SKM-1 treated with dmso at 0.1 percent for 144 hours (cell line): Measurements from ENCODE around the gene TELO2.

Experiments used
- DNase-seq: peaks from one replicate; lab custom pipeline; 2025; ENCODE audit not compliant: unreplicated experiment; lab: John Stamatoyannopoulos, UW

TELO2 gene

DNA sequence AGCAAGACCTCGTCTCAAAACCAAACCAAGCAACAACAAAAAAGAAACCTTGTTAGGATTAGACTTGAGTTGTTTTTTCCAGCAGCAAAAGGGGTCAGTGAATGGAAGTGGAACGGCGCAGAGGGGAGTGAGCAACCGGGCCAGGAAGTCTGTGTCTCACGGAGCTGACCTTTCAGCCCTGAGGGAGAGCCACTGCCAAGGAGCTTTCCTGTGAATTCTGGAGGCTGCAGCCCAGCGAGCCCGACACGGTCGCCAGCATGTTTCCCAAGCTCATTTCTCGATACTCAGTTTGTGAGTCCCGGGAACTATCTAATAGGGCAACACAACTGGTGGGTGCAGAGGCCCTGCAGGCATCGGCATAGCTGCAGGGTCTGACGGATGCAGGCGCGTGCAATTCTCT, 19.6 kb downstream of the TELO2 start:
- DNase-seq, result no peak

GRCh38 chr16:1514507-1514906, 21.3 kb downstream of the TELO2 start:
- DNase-seq, result no peak

GRCh38 chr16:1518626-1519135, 25.5 kb downstream of the TELO2 start:
- DNase-seq, result no peak

- DNase-seq, result no peak
Measured at GRCh38 chr16:1519831-1520230, 26.7 kb downstream of the TELO2 start.

- DNase-seq, result no peak
Measured at GRCh38 chr16:1520461-1520860, 27.3 kb downstream of the TELO2 start.

- no peak for DNase-seq
Measured at GRCh38 chr16:1523581-1524245, 30.6 kb downstream of the TELO2 start.

DNA sequence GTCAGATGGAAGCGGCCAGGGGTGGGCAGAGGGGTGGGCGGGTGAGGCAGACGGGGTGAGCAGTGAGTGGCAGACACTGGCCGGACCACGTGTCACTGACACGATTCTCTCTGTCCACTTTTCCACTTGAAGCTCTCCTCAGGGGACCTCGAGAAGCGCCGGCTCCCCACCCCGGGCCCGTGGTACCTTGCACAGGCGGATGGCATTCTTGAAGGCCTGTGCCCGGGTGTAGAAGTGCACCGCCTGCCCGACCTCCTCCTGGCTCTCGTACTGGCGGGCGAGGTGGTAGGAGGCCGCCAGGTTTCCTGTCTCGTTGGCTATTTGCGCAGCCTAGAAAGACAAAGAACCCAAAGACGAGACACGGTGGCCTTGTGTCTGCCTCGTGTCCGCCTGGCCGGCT, 31.2 kb downstream of the TELO2 start:
- DNase-seq, result no peak

DNA sequence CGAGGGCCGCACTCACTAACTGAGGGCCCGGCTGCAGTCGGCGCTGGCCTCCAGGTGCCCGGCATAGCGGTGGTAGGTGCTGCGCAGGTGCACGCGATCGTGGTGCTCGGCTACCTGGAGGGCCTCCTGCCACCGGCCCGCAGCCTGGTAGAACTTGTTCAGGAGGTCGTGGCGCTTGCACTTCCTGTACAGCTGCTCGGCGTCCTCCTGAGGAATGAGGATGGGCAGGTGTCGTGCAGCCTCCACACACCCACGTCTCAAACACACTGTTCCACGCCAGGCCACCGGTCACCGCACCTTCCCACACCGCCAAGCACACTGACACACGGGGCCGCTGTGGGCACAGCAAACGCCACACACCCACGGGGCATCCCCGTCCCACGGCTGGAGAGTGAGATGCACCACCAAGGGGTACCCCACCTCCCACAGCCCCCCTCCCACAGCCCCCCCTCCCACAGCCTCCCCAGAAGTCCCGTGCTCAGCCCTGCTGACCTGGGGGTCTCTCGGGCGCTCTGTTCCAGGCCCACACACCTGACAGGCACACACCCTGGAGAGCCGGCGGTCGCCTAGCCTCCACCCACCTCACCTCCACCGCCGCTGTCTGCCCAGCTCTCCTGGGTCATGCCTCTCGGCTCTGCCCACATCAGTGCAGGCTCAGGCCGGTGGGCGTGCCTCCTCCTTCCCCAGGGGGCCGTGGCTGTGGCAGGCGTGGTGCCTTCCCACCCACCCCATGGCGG, 32.9 kb downstream of the TELO2 start:
- DNase-seq, result no peak

DNA sequence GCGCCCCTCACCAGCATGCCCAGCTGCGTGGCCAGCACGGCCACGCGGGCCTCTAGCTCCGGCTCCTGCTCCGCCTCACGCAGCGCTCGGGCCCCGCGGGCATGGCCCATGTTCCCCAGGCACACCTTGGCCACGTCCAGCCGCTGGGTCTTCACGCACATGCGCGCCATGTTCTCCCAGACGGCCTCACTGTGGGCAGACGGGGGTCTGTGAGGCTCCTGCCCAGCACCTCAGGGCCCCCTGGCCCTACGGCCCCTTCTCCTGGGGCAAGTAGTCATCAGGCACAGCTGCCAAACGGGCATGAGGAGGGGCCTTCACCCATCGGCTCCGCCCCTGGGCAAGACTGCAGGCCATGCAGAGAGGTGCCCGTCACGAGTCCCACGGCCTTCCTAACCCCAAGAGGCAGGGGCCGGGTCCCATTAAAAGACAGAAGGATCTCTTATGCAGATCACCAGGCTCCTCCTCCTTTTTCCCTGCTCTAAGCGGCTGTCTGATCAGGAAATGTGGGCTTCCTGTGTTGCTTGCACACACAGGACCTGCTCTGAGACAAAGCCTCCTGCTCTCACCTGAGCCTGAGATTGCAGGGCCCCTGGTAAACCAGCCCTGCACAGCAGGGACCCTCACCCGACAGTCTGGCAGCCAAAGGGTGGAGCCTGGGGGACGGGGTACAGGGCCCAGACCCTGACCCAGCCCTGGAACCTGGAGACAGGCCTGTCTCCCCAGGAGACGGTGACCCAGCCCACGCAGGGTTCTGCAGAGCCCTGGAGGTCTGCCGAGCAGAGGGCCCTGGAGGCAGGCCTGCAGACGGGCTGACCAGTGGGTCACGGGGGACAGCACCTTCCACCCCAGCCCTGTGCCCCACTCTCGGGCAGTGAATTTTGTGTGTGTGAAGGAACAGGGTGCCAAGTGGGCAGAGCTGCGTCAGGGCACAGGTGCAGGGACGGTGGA, 33.7 kb downstream of the TELO2 start:
- DNase-seq, result no peak

GRCh38 chr16:1527836-1528811, 35.0 kb downstream of the TELO2 start:
- DNase-seq, result no peak

- no peak for DNase-seq
Measured at GRCh38 chr16:1528921-1529537, 35.9 kb downstream of the TELO2 start.

GRCh38 chr16:1530349-1530882, 37.3 kb downstream of the TELO2 start:
- no peak for DNase-seq

DNA sequence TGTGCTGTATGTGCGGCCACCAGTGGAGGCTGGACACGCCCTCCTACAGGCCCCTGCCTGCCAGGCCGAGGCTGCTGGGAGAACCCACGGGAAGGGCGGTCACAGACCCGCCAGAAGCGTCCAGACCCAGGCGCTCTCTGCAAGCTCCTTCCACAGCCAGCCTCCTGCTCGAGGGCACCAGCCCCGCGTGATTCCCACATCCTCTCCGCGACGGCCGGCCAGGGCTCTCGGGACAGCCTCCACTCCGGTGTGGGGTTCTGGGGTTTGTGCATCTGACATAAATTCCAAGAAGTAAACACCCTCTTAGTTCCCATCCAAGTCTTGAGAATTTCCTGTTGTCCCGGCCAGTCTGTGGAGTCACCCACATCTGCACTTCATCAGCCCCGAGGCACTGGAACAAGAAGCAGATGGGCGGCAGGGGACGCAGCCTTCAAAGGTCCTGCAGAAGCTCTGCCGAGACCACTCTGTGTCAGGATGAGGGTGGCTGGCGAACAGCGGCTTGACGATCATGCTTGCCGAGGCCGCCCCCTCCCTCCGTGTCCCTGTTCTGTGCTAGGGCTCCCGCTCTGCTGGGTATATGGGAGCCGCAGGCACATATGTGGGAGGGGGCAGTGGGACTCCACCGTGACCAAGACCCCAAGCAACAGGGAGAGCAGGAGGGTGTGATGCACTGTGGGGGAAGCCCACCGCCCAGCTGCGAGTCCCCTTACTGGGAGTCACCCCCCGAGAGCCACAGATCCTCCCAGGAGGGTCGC, 37.9 kb downstream of the TELO2 start:
- DNase-seq, result no peak

DNA sequence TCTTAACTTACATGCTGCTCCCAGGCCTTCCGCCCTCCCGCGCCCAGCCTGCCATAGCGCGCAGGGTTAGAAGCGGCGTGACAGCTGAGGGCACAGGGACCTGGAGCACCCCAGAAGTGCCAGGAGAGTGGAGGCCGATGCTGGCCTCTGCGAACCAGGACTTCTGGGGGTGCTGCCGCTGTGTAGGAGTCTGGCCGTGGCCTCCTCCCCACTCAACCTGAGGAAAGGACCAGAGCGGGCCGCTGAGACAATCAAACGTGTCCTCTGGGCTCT, 38.4 kb downstream of the TELO2 start:
- DNase-seq, result no peak

GRCh38 chr16:1532081-1532760, 39.1 kb downstream of the TELO2 start:
- DNase-seq, result no peak

DNA sequence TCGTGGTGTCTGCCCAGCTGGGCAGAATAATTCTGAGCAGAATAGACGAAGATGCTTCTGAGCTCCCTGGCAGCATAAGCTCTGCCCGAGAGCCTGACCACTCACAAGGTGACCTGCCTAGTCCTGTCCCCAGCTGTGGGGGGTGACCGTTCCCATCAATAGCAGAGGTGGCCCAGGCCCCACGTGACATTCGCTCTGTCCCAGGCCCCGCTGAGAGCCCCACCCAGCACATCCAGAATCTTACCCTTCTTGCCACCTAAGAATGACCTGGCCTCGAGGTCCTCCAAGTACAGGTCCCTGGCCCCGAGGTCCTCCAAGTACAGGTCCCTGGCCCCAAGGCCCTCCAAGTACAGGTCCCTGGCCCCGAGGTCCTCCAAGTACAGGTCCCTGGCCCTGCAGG, 39.6 kb downstream of the TELO2 start:
- DNase-seq, result no peak

DNA sequence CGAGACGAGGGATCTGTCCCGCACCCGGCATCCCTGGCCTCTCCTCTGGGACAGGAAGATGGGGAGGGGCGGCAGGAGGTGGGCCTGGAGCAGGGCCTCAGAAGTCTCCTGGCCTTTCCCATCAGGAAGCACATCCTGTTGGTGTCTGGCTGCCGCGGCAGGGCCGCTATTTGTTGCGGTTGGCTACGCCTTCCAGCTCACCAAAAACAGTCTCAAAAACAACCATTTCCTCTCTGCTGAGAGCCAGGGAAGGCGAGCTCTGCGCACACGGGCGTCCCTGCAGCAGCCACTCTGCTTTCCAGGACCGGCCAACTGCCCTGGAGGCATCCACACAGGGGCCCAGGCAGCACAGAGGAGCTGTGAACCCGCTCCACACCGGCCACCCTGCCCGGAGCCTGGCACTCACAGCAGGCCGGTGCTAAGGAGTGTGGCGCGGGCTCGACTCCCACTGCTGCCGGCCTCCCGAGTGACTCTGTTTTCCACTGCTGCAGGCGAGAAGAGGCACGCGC, 40.3 kb downstream of the TELO2 start, which contains the start of gene TMEM204:
TSS of gene TMEM204 (plus strand) at position 224 of the 509 bp plus-strand sequence. CDS start 610 bp downstream, outside the sequence.
- DNase-seq, result no peak
